SK-N-SH treated with all-trans-retinoic acid at 6 μM for 48 hours (cell line): ENCODE data around the gene DNAH5.

Source experiments
- ATAC-seq: fragments of 200-7000 bp; cut with Tn5 transposase; 3 replicates; pipeline ENCODE4 v1.9.1; 2020; ENCODE audit warnings: mild to moderate bottlenecking, moderate library complexity
- ARNTL ChIP-seq: fragments of 450-650 bp; formaldehyde crosslinking; IDR thresholded peaks from 2 replicates; pipeline ENCODE4 v1.5.0; 2020; ENCODE audit warnings: low read depth, mild to moderate bottlenecking, moderate library complexity, borderline replicate concordance
- BACH2 ChIP-seq: fragments of 250-450 bp; sonication (Bioruptor Pico); IDR thresholded peaks from 2 replicates; pipeline ENCODE4 v1.9.0; 2021; ENCODE audit warnings: mild to moderate bottlenecking, borderline replicate concordance
- CSDC2 ChIP-seq: fragments of 250-450 bp; sonication (Bioruptor Pico); IDR thresholded peaks from 2 replicates; pipeline ENCODE4 v1.5.0; 2020; ENCODE audit warnings: mild to moderate bottlenecking, moderate library complexity
- ESRRG ChIP-seq: fragments of 250-450 bp; sonication (Bioruptor Pico); IDR thresholded peaks from 2 replicates; pipeline ENCODE4 v1.6.1; 2021; ENCODE audit warnings: mild to moderate bottlenecking
- GLIS3 ChIP-seq: fragments of 250-450 bp; sonication (Bioruptor Pico); IDR thresholded peaks from 2 replicates; pipeline ENCODE4 v1.5.0; 2020; ENCODE audit warnings: mild to moderate bottlenecking, moderate library complexity
- ISL1 ChIP-seq: fragments of 250-450 bp; sonication (Bioruptor Pico); IDR thresholded peaks from 2 replicates; pipeline ENCODE4 v2.1.2; 2022; ENCODE audit warnings: mild to moderate bottlenecking, moderate library complexity
- OSR1 ChIP-seq: fragments of 250-450 bp; sonication (Bioruptor Pico); IDR thresholded peaks from 2 replicates; pipeline ENCODE4 v1.8.0; 2022; ENCODE audit warnings: moderate library complexity, mild to moderate bottlenecking, inconsistent platforms
- POU6F1 ChIP-seq: fragments of 250-450 bp; sonication (Bioruptor Pico); IDR thresholded peaks from 2 replicates; pipeline ENCODE4 v1.8.0; 2021; ENCODE audit warnings: low read depth, mild to moderate bottlenecking, moderate library complexity, borderline replicate concordance
- PPARA ChIP-seq: fragments of 250-450 bp; sonication (Bioruptor Pico); IDR thresholded peaks from 2 replicates; pipeline ENCODE4 v1.5.0; 2020; ENCODE audit warnings: mild to moderate bottlenecking, borderline replicate concordance
- RARB ChIP-seq: fragments of 250-450 bp; sonication (Bioruptor Pico); IDR thresholded peaks from 2 replicates; pipeline ENCODE4 v1.8.0; 2021; ENCODE audit warnings: mild to moderate bottlenecking, moderate library complexity
- SNAI2 ChIP-seq: fragments of 250-450 bp; sonication (Bioruptor Pico); IDR thresholded peaks from 2 replicates; pipeline ENCODE4 v1.5.0; 2020; ENCODE audit warnings: mild to moderate bottlenecking, moderate library complexity
- TCF4 ChIP-seq: fragments of 250-450 bp; sonication (Bioruptor Pico); IDR thresholded peaks from 2 replicates; pipeline ENCODE4 v1.8.0; 2021; ENCODE audit warnings: mild to moderate bottlenecking, moderate library complexity, borderline replicate concordance
- TOX ChIP-seq: fragments of 250-450 bp; sonication (Bioruptor Pico); IDR thresholded peaks from 2 replicates; pipeline ENCODE4 v1.8.0; 2021; ENCODE audit warnings: mild to moderate bottlenecking, moderate library complexity, borderline replicate concordance
- ZC3H10 ChIP-seq: fragments of 250-450 bp; sonication (Bioruptor Pico); IDR thresholded peaks from 2 replicates; pipeline ENCODE4 v1.5.1; 2021; ENCODE audit warnings: mild to moderate bottlenecking, moderate library complexity
- ZFP3 ChIP-seq: fragments of 250-450 bp; sonication (Bioruptor Pico); IDR thresholded peaks from 2 replicates; pipeline ENCODE4 v1.5.0; 2020; ENCODE audit warnings: mild to moderate bottlenecking, moderate library complexity
- ZFP30 ChIP-seq: fragments of 450-650 bp; formaldehyde crosslinking; IDR thresholded peaks from 2 replicates; pipeline ENCODE4 v1.5.0; 2022; ENCODE audit warnings: mild to moderate bottlenecking, moderate library complexity
- ZNF565 ChIP-seq: fragments of 450-650 bp; formaldehyde crosslinking; conservative IDR thresholded peaks from 2 replicates; pipeline ENCODE4 v1.5.0; 2020; ENCODE audit warnings: low read depth, mild to moderate bottlenecking, moderate library complexity
- ZNF70 ChIP-seq: fragments of 450-650 bp; formaldehyde crosslinking; IDR thresholded peaks from 2 replicates; pipeline ENCODE4 v1.5.0; 2020; ENCODE audit warnings: mild to moderate bottlenecking, moderate library complexity
- TF ChIP-seq, protein P1 (sequence below): fragments of 250-450 bp; sonication (Bioruptor Pico); IDR thresholded peaks from 2 replicates; pipeline ENCODE4 v1.8.0; 2020; ENCODE audit warnings: mild to moderate bottlenecking, moderate library complexity, borderline replicate concordance
- TF ChIP-seq, protein P2 (sequence below): fragments of 250-450 bp; sonication (Bioruptor Pico); IDR thresholded peaks from 2 replicates; pipeline ENCODE4 v1.5.0; 2020; ENCODE audit warnings: mild to moderate bottlenecking, moderate library complexity
- TF ChIP-seq, protein P3 (sequence below): fragments of 250-450 bp; sonication (Bioruptor Pico); IDR thresholded peaks from 2 replicates; pipeline ENCODE4 v1.5.1; 2021; ENCODE audit warnings: mild to moderate bottlenecking, moderate library complexity
- TF ChIP-seq, protein P4 (sequence below): fragments of 250-450 bp; sonication (Bioruptor Pico); IDR thresholded peaks from 2 replicates; pipeline ENCODE4 v1.5.1; 2020; ENCODE audit warnings: low read depth, mild to moderate bottlenecking, moderate library complexity

Gene DNAH5

DNA sequence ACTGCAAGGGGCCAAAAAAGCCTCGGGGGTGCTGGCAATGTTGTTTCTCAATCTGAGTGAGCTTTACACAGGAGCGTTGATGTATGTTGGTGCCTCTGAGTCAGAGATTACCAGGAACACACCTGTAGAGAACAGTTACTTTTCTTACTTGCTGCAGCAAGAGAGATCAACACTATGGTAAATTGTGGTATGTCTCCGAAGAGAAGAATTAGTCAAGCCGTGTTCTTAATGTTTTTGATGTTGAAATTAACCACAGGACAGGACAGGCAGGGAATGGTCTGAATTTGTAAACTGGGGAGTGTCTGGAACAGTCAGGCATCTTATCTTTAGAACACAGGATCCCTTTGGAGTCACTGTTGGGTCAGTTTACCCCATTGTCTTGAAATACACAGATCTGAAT, 285.7 kb downstream of the DNAH5 start:
- TF ChIP-seq, protein P1, sequence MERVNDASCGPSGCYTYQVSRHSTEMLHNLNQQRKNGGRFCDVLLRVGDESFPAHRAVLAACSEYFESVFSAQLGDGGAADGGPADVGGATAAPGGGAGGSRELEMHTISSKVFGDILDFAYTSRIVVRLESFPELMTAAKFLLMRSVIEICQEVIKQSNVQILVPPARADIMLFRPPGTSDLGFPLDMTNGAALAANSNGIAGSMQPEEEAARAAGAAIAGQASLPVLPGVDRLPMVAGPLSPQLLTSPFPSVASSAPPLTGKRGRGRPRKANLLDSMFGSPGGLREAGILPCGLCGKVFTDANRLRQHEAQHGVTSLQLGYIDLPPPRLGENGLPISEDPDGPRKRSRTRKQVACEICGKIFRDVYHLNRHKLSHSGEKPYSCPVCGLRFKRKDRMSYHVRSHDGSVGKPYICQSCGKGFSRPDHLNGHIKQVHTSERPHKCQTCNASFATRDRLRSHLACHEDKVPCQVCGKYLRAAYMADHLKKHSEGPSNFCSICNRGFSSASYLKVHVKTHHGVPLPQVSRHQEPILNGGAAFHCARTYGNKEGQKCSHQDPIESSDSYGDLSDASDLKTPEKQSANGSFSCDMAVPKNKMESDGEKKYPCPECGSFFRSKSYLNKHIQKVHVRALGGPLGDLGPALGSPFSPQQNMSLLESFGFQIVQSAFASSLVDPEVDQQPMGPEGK (CRISPR knock-in tag): no peak
- TF ChIP-seq POU6F1 (no peak), GLIS3 (CRISPR knock-in tag) (no peak)
- no peak for ATAC-seq

DNA sequence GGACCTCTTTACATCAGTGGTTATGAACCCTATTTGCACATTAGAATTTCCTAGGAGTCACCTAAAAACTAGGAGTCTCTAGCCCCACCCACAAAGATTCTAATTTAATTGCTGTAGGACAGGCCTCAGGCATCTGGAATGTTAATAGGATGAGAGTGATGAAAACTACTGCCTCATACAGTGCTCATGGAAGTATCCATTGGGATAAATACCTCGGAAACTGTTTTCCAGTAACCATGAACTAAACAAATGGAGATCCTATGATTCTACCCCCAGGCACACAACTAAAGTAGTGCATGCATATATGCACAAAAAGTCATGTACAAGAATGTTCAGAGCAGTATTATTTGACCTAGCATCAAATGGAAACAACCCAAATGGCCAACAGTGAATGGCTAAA, 286.3 kb downstream of the DNAH5 start:
- TF ChIP-seq SNAI2 (CRISPR knock-in tag) (no peak), ZFP3 (no peak), ZC3H10 (CRISPR knock-in tag) (no peak), ZNF70 (CRISPR knock-in tag) (no peak), CSDC2 (CRISPR knock-in tag) (no peak), GLIS3 (CRISPR knock-in tag) (no peak)
- TF ChIP-seq, protein P2, sequence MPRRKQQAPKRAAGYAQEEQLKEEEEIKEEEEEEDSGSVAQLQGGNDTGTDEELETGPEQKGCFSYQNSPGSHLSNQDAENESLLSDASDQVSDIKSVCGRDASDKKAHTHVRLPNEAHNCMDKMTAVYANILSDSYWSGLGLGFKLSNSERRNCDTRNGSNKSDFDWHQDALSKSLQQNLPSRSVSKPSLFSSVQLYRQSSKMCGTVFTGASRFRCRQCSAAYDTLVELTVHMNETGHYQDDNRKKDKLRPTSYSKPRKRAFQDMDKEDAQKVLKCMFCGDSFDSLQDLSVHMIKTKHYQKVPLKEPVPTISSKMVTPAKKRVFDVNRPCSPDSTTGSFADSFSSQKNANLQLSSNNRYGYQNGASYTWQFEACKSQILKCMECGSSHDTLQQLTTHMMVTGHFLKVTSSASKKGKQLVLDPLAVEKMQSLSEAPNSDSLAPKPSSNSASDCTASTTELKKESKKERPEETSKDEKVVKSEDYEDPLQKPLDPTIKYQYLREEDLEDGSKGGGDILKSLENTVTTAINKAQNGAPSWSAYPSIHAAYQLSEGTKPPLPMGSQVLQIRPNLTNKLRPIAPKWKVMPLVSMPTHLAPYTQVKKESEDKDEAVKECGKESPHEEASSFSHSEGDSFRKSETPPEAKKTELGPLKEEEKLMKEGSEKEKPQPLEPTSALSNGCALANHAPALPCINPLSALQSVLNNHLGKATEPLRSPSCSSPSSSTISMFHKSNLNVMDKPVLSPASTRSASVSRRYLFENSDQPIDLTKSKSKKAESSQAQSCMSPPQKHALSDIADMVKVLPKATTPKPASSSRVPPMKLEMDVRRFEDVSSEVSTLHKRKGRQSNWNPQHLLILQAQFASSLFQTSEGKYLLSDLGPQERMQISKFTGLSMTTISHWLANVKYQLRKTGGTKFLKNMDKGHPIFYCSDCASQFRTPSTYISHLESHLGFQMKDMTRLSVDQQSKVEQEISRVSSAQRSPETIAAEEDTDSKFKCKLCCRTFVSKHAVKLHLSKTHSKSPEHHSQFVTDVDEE (CRISPR knock-in tag): no peak
- no peak for ATAC-seq

- no peak for ATAC-seq
- TF ChIP-seq ESRRG (CRISPR knock-in tag) (no peak), RARB (no peak), ARNTL (no peak), ZNF565 (CRISPR knock-in tag) (no peak)
- TF ChIP-seq, protein P1 (CRISPR knock-in tag): no peak
- TF ChIP-seq, protein P3, sequence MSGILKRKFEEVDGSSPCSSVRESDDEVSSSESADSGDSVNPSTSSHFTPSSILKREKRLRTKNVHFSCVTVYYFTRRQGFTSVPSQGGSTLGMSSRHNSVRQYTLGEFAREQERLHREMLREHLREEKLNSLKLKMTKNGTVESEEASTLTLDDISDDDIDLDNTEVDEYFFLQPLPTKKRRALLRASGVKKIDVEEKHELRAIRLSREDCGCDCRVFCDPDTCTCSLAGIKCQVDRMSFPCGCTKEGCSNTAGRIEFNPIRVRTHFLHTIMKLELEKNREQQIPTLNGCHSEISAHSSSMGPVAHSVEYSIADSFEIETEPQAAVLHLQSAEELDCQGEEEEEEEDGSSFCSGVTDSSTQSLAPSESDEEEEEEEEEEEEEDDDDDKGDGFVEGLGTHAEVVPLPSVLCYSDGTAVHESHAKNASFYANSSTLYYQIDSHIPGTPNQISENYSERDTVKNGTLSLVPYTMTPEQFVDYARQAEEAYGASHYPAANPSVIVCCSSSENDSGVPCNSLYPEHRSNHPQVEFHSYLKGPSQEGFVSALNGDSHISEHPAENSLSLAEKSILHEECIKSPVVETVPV (CRISPR knock-in tag): no peak
Measured at GRCh38 chr5:13653709-13654108, 290.8 kb downstream of the DNAH5 start.

GRCh38 chr5:13649656-13650055, 294.8 kb downstream of the DNAH5 start:
- no peak for ATAC-seq
- TF ChIP-seq RARB (no peak), CSDC2 (CRISPR knock-in tag) (no peak), PPARA (CRISPR knock-in tag) (no peak), BACH2 (CRISPR knock-in tag) (no peak), OSR1 (CRISPR knock-in tag) (no peak), ZC3H10 (CRISPR knock-in tag) (no peak), ZNF565 (CRISPR knock-in tag) (no peak), SNAI2 (CRISPR knock-in tag) (no peak), ZNF70 (CRISPR knock-in tag) (no peak), ZFP30 (CRISPR knock-in tag) (no peak), TCF4 (CRISPR knock-in tag) (no peak), TOX (CRISPR knock-in tag) (no peak), ISL1 (CRISPR knock-in tag) (no peak), ESRRG (CRISPR knock-in tag) (no peak)
- TF ChIP-seq, protein P3 (CRISPR knock-in tag): no peak
- TF ChIP-seq, protein P4, sequence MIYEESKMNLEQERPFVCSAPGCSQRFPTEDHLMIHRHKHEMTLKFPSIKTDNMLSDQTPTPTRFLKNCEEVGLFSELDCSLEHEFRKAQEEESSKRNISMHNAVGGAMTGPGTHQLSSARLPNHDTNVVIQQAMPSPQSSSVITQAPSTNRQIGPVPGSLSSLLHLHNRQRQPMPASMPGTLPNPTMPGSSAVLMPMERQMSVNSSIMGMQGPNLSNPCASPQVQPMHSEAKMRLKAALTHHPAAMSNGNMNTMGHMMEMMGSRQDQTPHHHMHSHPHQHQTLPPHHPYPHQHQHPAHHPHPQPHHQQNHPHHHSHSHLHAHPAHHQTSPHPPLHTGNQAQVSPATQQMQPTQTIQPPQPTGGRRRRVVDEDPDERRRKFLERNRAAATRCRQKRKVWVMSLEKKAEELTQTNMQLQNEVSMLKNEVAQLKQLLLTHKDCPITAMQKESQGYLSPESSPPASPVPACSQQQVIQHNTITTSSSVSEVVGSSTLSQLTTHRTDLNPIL (CRISPR knock-in tag): no peak
